GM18861 (cell line): ENCODE results near the gene MPEG1.

ENCODE experiments used
- ATAC-seq: cut with Tn5 transposase; IDR thresholded peaks from one replicate; pipeline ENCODE4 v1.9.1; 2021; ENCODE audit not compliant: unreplicated experiment

Gene MPEG1

GRCh38 chr11:59171508-59172322 is 41.0 kb downstream of the MPEG1 start, which contains the start of gene DTX4:
DTX4 (plus strand) TSS chr11:59172132; CDS start chr11:59172596, 464 bp downstream.
- peak; percentile 61 for ATAC-seq

- no peak for ATAC-seq
These were observed 48.7 kb downstream of the MPEG1 start for GRCh38 chr11:59164028-59164427.
